Endodermal cell (in vitro differentiated cells): Measurements from ENCODE around the gene SERINC2. TPM values are rescaled to one million over a fixed set of nuclear protein-coding genes. Genes with fewer than 3 reads are reported as not detected.
A peak's percentile ranks its signal among the peaks of the same experiment; 100 is the strongest.

Experiments
- DNase-seq: peaks from one replicate; pipeline ENCODE4 v3.0.0-alpha.2; 2017
- H3K27ac ChIP-seq: 2 replicates; pipeline ENCODE4 v1.5.1; 2013; ENCODE audit warnings: mild to moderate bottlenecking, low read depth, low read length, moderate library complexity
- H3K27me3 ChIP-seq: 2 replicates; pipeline ENCODE4 v1.6.1; 2013; ENCODE audit warnings: mild to moderate bottlenecking, low read length, moderate library complexity; ENCODE audit not compliant: insufficient read depth, control insufficient read depth, poor library complexity, severe bottlenecking
- H3K36me3 ChIP-seq: 2 replicates; pipeline ENCODE4 v1.7.0; 2013; ENCODE audit warnings: mild to moderate bottlenecking, low read length, moderate library complexity; ENCODE audit not compliant: control insufficient read depth, insufficient read depth
- H3K4me1 ChIP-seq: one replicate; pipeline ENCODE4 v1.7.0; 2013; ENCODE audit warnings: low read length; ENCODE audit not compliant: control insufficient read depth, insufficient read depth
- H3K4me3 ChIP-seq: 2 replicates; pipeline ENCODE4 v1.5.1; 2013; ENCODE audit warnings: mild to moderate bottlenecking, low read length, moderate library complexity
- H3K9ac ChIP-seq: 2 replicates; pipeline ENCODE4 v1.6.1; 2013; ENCODE audit warnings: mild to moderate bottlenecking, low read length, moderate library complexity; ENCODE audit not compliant: poor library complexity, severe bottlenecking; ENCODE audit errors: extremely low read depth
- H3K9me3 ChIP-seq: 2 replicates; pipeline ENCODE4 v1.6.1; 2013; ENCODE audit warnings: mild to moderate bottlenecking, low read length, moderate library complexity; ENCODE audit not compliant: control insufficient read depth
- H3K27ac Mint-ChIP-seq: 2 replicates; pipeline ENCODE4 v1.8.0; 2020; ENCODE audit warnings: mixed read lengths
- H3K27me3 Mint-ChIP-seq: 2 replicates; pipeline ENCODE4 v1.8.0; 2021; ENCODE audit warnings: mild to moderate bottlenecking, mixed read lengths; ENCODE audit not compliant: insufficient read depth
- H3K36me3 Mint-ChIP-seq: 2 replicates; pipeline ENCODE4 v1.8.0; 2020; ENCODE audit warnings: low read depth, mixed read lengths
- H3K4me1 Mint-ChIP-seq: 2 replicates; pipeline ENCODE4 v1.8.0; 2020; ENCODE audit warnings: mixed read lengths
- H3K4me3 Mint-ChIP-seq: 2 replicates; pipeline ENCODE4 v1.8.0; 2020; ENCODE audit warnings: mild to moderate bottlenecking, moderate library complexity, mixed read lengths
- H3K9me3 Mint-ChIP-seq: 2 replicates; pipeline ENCODE4 v1.8.0; 2020; ENCODE audit warnings: mild to moderate bottlenecking, mixed read lengths
- CTCF ChIP-seq: fragments of 200-600 bp; sonication (generic); conservative IDR thresholded peaks from 2 replicates; pipeline ENCODE4 v1.5.0; 2021; ENCODE audit warnings: antibody characterized with exemption, mild to moderate bottlenecking
- WGBS, 2 experiments: methylation state at CpG; one replicate each; pipeline versions ENCODE4 v1.1.5 to v1.1.7; 2013; ENCODE audit warnings: missing lambda C conversion rate in 2 of 2, mixed read lengths in 1 of 2; ENCODE audit not compliant: insufficient coverage in 1 of 2, insufficient read length in 1 of 2; 5-methylcytosine and 5-hydroxymethylcytosine counted together
- total RNA-seq, 2 donors: library from RNA; stranded (reverse); fragmentation: NEBNext Ultra II Directional in 1 of 2; extraction: Animal tissue kit (Norgen Biotek cat#: 25700) in 1 of 2; gene quantifications; 2 replicates in 1 of 2; 3 replicates in 1 of 2; pipeline ENCODE4 v1.2.1, GENCODE V29; 2021

Gene SERINC2
- total RNA-seq, 2 donors from 2014 or later, result 25.9 to 35.1 TPM

GRCh38 chr1:31398246-31398645 lies 14.8 kb upstream of the SERINC2 start:
- WGBS, 2 experiments, result 90 to 99% methylated on average over 2 of the region's 2 CpGs
- H3K4me3 Mint-ChIP-seq, result no peak overlapping the region
- Histone ChIP-seq H3K27me3 (no peaks in the 10 kb centered on the region), H3K27ac (no peak overlapping the region), H3K36me3 (no peaks in the 10 kb centered on the region), H3K9me3 (no peaks in the 10 kb centered on the region), H3K4me3 (no peak overlapping the region), H3K4me1 (no peaks in the 10 kb centered on the region), H3K9ac (no peak overlapping the region)
- no peaks in the 10 kb centered on the region for H3K9me3 Mint-ChIP-seq
- H3K4me1 Mint-ChIP-seq, result no peaks in the 10 kb centered on the region
- no peak for DNase-seq
- TF ChIP-seq CTCF, result no peak
- H3K27me3 Mint-ChIP-seq, result peaks cover 10% of the 10 kb centered on the region
- no peaks in the 10 kb centered on the region for H3K36me3 Mint-ChIP-seq
- H3K27ac Mint-ChIP-seq, result no peak overlapping the region

GRCh38 chr1:31399976-31400375 lies 13.0 kb upstream of the SERINC2 start:
- no peak for TF ChIP-seq CTCF
- H3K4me3 Mint-ChIP-seq, result no peak overlapping the region
- H3K9me3 Mint-ChIP-seq, result no peaks in the 10 kb centered on the region

DNA sequence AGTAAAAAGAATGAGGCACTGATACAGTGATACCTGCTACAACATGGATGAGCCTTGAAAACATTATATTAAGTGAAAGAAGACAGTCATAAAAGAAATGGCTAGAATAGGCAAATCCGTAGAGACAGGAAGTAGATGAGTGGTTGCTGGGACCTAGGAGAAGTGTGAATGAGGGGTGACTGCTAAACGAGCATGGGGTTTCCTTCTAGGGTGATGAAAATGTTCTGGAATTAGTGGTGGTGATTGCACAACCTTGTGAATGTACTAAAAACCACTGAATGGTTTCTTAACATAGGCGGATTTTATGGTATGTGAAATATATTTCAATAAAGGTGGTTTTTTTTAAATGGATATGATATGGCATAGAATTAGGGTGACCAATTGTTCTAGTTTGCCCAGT lies 12.6 kb upstream of the SERINC2 start:
- Histone ChIP-seq H3K4me1 (no peaks in the 10 kb centered on the region), H3K36me3 (no peaks in the 10 kb centered on the region), H3K9ac (no peak overlapping the region), H3K27me3 (no peaks in the 10 kb centered on the region), H3K4me3 (no peak overlapping the region), H3K27ac (no peak overlapping the region), H3K9me3 (no peaks in the 10 kb centered on the region)
- no peak for DNase-seq
- H3K27ac Mint-ChIP-seq, result peak overlapping the region; percentile 6
- H3K4me3 Mint-ChIP-seq, result no peak overlapping the region
- TF ChIP-seq CTCF, result no peak
- WGBS, 2 experiments, result 83 to 92% methylated on average over 3 of the region's 3 CpGs
- H3K27me3 Mint-ChIP-seq, result peaks cover 6% of the 10 kb centered on the region
- no peaks in the 10 kb centered on the region for H3K4me1 Mint-ChIP-seq
- no peaks in the 10 kb centered on the region for H3K9me3 Mint-ChIP-seq
- no peaks in the 10 kb centered on the region for H3K36me3 Mint-ChIP-seq

More at GRCh38 chr1:31399976-31400375, 13.0 kb upstream of the SERINC2 start:
- Histone ChIP-seq H3K4me3 (no peak overlapping the region), H3K4me1 (no peaks in the 10 kb centered on the region), H3K9me3 (no peaks in the 10 kb centered on the region), H3K27me3 (no peaks in the 10 kb centered on the region), H3K27ac (no peak overlapping the region), H3K9ac (no peak overlapping the region), H3K36me3 (no peaks in the 10 kb centered on the region)
- no peak for DNase-seq
- no peak overlapping the region for H3K27ac Mint-ChIP-seq
- H3K36me3 Mint-ChIP-seq, result no peaks in the 10 kb centered on the region
- 90 to 92% methylated on average over 1 to 2 of the region's 3 CpGs for WGBS, 2 experiments
- no peaks in the 10 kb centered on the region for H3K4me1 Mint-ChIP-seq
- peaks cover 8% of the 10 kb centered on the region for H3K27me3 Mint-ChIP-seq
